ENCODE measurements around the gene MAP2. TPM values are rescaled to one million over a fixed set of nuclear protein-coding genes. Genes with fewer than 3 reads are reported as not detected.

Gene MAP2
- total and polyA plus RNA-seq, 11 donors, result 3.2 to 19.3 (median 8.9) TPM

DNA sequence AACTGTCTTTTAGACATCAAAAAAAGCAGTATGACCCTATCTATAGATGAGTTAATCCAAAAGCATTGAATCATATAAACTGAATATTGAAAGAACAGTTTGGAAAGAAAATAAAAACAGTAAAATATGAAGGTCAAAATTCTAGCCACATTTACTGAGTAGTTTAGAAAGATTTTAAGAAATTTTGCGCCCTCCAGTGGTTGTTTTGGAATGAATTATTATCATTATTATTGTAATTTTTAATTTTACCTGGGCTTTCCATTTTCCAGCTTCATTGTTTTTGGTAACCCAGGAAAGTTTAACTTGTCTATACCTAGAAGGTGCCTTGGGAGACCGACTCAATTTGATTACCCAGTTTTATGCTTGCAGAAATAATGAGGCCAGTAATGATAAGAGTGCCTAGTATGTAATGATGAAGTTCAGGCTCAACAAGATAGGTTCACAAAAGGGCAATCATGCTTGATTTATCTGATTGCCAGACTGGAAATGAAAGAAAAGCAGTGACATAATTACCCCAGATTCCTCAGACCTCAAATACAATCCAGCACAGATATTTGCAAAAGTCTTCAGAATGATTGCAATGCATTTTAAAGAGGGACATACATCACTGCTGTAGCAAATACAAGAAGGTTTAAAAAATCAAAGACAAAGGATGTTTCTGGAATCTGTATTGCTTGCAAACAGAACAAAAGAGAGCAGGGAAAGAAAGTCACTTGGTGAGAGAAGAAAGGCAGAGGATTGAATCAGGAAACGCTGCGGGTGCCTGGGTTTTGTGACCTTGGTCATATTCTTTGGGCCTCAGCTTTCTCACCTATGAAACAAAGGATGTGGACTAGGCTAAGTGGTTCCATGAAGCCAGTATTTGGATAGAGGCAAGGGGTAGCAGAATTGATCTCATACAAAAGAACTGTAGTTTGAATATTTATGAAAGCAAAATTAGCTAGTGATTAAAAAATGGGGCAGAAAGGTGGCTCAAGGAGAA, 153.8 kb downstream of the MAP2 start:
- ATAC-seq (no peak), DNase-seq (no peak)
- TF ChIP-seq, protein P1, sequence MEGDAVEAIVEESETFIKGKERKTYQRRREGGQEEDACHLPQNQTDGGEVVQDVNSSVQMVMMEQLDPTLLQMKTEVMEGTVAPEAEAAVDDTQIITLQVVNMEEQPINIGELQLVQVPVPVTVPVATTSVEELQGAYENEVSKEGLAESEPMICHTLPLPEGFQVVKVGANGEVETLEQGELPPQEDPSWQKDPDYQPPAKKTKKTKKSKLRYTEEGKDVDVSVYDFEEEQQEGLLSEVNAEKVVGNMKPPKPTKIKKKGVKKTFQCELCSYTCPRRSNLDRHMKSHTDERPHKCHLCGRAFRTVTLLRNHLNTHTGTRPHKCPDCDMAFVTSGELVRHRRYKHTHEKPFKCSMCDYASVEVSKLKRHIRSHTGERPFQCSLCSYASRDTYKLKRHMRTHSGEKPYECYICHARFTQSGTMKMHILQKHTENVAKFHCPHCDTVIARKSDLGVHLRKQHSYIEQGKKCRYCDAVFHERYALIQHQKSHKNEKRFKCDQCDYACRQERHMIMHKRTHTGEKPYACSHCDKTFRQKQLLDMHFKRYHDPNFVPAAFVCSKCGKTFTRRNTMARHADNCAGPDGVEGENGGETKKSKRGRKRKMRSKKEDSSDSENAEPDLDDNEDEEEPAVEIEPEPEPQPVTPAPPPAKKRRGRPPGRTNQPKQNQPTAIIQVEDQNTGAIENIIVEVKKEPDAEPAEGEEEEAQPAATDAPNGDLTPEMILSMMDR (IDR thresholded peaks at IDR 0.05), result peak; percentile 12 to 52 (median 36)
- no peak for TF ChIP-seq POLR2A (IDR thresholded peaks at IDR 0.05)
- Histone ChIP-seq H3K27me3 (no peaks in the 10 kb centered on the region), H3K36me3 (no peaks in the 10 kb centered on the region), H3K4me1 (peaks cover 0 to 11% (median 1%) of the 10 kb centered on the region in 12 donors), H3K4me3 (no peak overlapping the region), H3K9me3 (no peaks in the 10 kb centered on the region), H3K27ac (no peak overlapping the region)
- 66 to 76% (median 71%) methylated on average over 4 of the region's 4 CpGs for WGBS, 4 donors
- intact Hi-C loops (cut with DNase I), result loop anchor here in 3 of 10 donors (1.0 to 10.0 kb wide), 4 partner anchors 240 to 387 kb away; no protein-coding TSS in a partner anchor

DNA sequence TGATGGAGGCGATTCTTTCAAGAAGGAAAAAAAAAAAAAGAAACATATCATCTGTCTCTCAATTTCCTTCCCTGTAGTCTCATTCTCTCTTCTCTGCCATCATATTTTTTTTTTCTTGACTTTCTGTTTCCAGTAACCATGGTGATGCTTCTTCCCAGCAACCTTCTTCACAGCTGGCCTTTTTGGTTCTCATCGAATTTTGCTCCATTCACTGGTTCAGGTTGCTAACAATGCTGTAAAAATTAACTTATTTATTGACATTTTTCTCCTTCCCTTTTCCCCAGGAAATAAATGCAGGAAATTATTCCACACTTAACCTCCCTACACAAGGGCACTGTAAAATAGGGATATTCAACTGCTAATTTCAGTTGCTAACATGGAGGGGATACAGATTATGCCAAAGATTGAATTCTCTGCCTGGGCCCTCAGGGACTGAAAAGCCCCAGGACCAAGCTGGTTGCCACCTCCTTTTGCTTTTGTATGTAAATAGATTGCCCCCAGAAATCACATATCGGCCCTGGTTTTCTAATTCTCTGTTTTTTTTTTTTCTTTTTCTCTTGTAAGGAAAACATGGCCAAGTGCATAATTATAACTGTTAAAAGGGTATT, 154.7 kb downstream of the MAP2 start:
- H3K36me3 ChIP-seq, result no peaks in the 10 kb centered on the region
- H3K4me3 ChIP-seq, result peak overlapping the region in 1 of 12 donors; percentile 61
- no peak for DNase-seq
- intact Hi-C loops (cut with DNase I), result loop anchor here in 3 of 10 donors (5.0 to 10.0 kb wide), 3 partner anchors 241 to 386 kb away; no protein-coding TSS in a partner anchor
- H3K27me3 ChIP-seq, result no peaks in the 10 kb centered on the region
- WGBS, 4 donors, result 53 to 77% (median 57%) methylated on average over 2 to 3 of the region's 3 CpGs
- no peaks in the 10 kb centered on the region for H3K9me3 ChIP-seq
- TF ChIP-seq POLR2A (IDR thresholded peaks at IDR 0.05), result no peak
- TF ChIP-seq, protein P1 (IDR thresholded peaks at IDR 0.05), result no peak
- no peak overlapping the region for H3K27ac ChIP-seq
- no peak for ATAC-seq
- H3K4me1 ChIP-seq, result peaks cover 0 to 11% (median 1%) of the 10 kb centered on the region in 12 donors

DNA sequence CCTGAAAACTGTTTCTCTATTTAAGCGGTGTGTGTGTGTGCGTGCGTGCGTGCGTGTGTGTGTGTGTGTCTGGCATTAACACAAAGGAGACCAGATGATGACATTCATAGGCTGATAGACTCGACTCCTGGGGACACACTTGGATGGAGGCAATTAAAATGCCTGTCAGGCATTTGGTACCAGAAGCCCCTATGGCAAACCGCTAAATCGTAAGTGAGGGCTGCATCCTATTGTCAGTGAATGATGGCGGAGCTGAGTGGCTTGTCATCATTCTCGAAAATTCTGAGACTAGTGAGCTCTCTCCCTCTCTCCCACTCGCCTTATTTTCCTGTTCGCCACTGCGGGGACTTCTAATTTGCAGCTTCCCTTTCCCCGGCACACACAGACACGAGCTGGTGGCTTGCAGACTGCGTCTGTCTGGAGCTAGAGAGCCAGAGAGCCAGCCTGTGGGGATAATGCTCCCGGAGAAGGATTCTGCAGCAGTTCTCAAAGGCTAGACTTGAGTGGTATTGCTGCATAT, 155.4 kb downstream of the MAP2 start:
- TF ChIP-seq, protein P1 (IDR thresholded peaks at IDR 0.05), result no peak
- no peak for TF ChIP-seq POLR2A (IDR thresholded peaks at IDR 0.05)
- WGBS, 4 donors, result 35 to 37% (median 35%) methylated on average over 17 of the region's 17 CpGs
- Histone ChIP-seq H3K36me3 (no peaks in the 10 kb centered on the region), H3K4me3 (peak overlapping the region in 10 of 12 donors; percentile 25 to 61 (median 44)), H3K4me1 (peaks cover 0 to 11% (median 1%) of the 10 kb centered on the region in 12 donors), H3K27me3 (no peaks in the 10 kb centered on the region), H3K27ac (peak overlapping the region in 1 of 12 donors; percentile 40), H3K9me3 (no peaks in the 10 kb centered on the region)
- peak in 3 of 5 donors; percentile 10 to 46 (median 30) for DNase-seq
- ATAC-seq, result peak in 3 of 4 donors; percentile 47 to 82 (median 72)
- intact Hi-C loops (cut with DNase I), result loop anchor here in 3 of 10 donors (5.0 to 10.0 kb wide), 3 partner anchors 242 to 386 kb away; no protein-coding TSS in a partner anchor

Data from heart left ventricle (tissue), 16 donors.